HepG2 (cell line): ENCODE data around the gene ADGRD1.

ENCODE experiments used
- ETS1 ChIP-seq: sonication (generic); formaldehyde crosslinking; IDR thresholded peaks from 2 replicates; pipeline ENCODE4 v1.4.0; 2020; ENCODE audit warnings: missing genetic modification reagents
- NCOA2 ChIP-seq: sonication (generic); formaldehyde crosslinking; IDR thresholded peaks from 2 replicates; pipeline ENCODE4 v1.8.0; 2022; ENCODE audit warnings: inconsistent platforms
- NFAT5 ChIP-seq: sonication (generic); formaldehyde crosslinking; IDR thresholded peaks from 2 replicates; pipeline ENCODE4 v1.4.0; 2020; ENCODE audit warnings: missing genetic modification reagents
- SUZ12 ChIP-seq: fragments of 150-350 bp; IDR thresholded peaks from 2 replicates; pipeline ENCODE4 v1.6.1; 2014; ENCODE audit warnings: low read depth, low read length
- TAF1 ChIP-seq: sonication (generic); formaldehyde crosslinking; IDR thresholded peaks from 2 replicates; pipeline ENCODE4 v1.4.0; 2020; ENCODE audit warnings: missing genetic modification reagents

- TF ChIP-seq TAF1 (CRISPR knock-in tag) (no peak), NCOA2 (CRISPR knock-in tag) (no peak), NFAT5 (CRISPR knock-in tag) (no peak), ETS1 (CRISPR knock-in tag) (no peak), SUZ12 (no peak)
Measured at GRCh38 chr12:131153016-131153415, 199.3 kb downstream of the ADGRD1 start.
